Vagina (tissue), 2 donors: Measurements from ENCODE around the gene OLFM1.

ENCODE experiments used
- POLR2A ChIP-seq, 2 donors: fragments of 450-650 bp; IDR thresholded peaks; one replicate each; pipeline ENCODE4 v1.6.1; 2017; ENCODE audit warnings: antibody characterized with exemption in 2 of 2, mild to moderate bottlenecking in 2 of 2, moderate library complexity in 2 of 2
- TF ChIP-seq, protein P1 (sequence below), 3 experiments: fragments of 450-650 bp in 2 of 3; fragments of 200-600 bp in 1 of 3; sonication (generic) in 1 of 3; IDR thresholded peaks; one replicate each; pipeline ENCODE4 v1.5.1; 2017 to 2019; ENCODE audit warnings: antibody characterized with exemption in 3 of 3, mild to moderate bottlenecking in 2 of 3, moderate library complexity in 2 of 3

DNA sequence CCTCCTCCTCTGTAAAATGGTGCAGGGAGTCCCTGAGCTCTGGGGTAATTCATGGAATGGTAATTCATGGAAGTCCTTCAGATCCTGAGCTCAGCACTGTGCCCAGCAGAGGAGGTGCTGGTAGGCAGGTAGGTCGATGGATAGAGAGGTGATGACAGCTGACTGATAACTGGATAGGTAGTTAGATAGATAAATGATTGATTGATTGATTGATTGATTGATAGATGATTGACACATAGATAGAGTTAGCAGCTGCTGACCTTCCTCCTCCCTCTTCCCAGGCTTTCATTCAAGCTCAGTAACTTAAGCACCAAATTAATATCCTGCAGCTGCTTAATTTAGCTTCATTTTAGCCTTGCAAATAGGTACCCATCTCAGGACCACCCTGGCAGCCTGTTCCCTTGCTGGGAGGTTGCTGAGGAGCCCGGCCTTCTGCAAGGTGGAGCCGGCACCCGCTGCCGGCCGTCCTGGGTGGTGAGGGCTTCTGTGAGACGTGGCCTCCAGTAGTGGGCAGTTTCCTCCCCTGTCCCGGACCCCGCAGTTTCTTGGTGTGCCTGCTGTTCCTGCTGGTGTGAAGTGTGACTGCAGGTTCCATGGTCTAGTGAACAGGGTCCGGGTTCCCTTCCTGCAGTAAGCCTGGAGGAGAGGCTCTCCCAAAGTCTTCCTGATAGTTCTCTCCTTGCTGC is 13.4 kb downstream of the OLFM1 start:
- TF ChIP-seq, protein P1, sequence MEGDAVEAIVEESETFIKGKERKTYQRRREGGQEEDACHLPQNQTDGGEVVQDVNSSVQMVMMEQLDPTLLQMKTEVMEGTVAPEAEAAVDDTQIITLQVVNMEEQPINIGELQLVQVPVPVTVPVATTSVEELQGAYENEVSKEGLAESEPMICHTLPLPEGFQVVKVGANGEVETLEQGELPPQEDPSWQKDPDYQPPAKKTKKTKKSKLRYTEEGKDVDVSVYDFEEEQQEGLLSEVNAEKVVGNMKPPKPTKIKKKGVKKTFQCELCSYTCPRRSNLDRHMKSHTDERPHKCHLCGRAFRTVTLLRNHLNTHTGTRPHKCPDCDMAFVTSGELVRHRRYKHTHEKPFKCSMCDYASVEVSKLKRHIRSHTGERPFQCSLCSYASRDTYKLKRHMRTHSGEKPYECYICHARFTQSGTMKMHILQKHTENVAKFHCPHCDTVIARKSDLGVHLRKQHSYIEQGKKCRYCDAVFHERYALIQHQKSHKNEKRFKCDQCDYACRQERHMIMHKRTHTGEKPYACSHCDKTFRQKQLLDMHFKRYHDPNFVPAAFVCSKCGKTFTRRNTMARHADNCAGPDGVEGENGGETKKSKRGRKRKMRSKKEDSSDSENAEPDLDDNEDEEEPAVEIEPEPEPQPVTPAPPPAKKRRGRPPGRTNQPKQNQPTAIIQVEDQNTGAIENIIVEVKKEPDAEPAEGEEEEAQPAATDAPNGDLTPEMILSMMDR (IDR thresholded peaks at IDR 0.05) = no peak
- TF ChIP-seq POLR2A (IDR thresholded peaks at IDR 0.05) = no peak
